GM12864 (cell line): ENCODE data around the gene EVPL.
A peak's percentile ranks its signal among the peaks of the same experiment; 100 is the strongest.
"Not testable (repeated sequence)": the region's sequence is repeated elsewhere in the genome, so short reads cannot be mapped to it uniquely, and the experiment has no call there.

Source experiments
- DNase-seq: peaks from one replicate; pipeline ENCODE4 v3.0.0-alpha.2; 2011; ENCODE audit warnings: low read depth
- H3K4me3 ChIP-seq: 2 replicates; pipeline ENCODE4 v1.5.1; 2011; ENCODE audit warnings: mild to moderate bottlenecking, low read depth, low read length, control low read depth
- TF ChIP-seq, protein P1 (sequence below): IDR thresholded peaks from 2 replicates; pipeline ENCODE4 v1.5.1; 2011; ENCODE audit warnings: low read depth, mild to moderate bottlenecking, moderate library complexity, low read length, control low read depth, inconsistent platforms; ENCODE audit errors: missing control alignments

The EVPL gene

DNA sequence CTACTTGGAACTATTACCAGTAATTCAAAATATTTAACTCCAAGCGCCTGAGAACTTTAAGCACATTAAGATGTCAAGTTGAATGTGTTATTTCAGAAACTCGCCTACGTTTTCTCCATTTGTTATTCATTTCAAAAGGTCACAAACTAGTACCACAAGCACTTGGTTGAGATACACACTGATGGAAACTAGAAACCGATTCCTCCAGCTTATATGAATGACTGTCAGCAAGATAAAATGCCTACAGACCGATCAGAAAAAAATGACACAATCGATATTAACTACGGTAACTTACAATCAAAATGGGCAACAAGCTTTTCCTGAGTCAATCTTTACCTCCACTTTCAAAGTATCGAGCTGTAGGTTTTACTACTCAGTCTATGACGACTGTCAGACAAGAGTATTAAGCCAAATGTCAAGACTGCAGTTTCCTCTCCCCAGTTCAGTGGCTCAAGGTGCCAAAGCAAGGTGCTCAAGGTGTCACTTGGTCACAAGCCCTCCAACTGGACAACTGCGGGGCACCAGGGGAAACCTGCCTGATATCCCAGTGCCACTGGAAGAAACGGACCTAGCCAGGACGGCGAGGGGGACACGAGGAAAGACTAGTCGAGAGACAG, 44.5 kb upstream of the EVPL start:
- peak; percentile 50 for DNase-seq
- TF ChIP-seq, protein P1, sequence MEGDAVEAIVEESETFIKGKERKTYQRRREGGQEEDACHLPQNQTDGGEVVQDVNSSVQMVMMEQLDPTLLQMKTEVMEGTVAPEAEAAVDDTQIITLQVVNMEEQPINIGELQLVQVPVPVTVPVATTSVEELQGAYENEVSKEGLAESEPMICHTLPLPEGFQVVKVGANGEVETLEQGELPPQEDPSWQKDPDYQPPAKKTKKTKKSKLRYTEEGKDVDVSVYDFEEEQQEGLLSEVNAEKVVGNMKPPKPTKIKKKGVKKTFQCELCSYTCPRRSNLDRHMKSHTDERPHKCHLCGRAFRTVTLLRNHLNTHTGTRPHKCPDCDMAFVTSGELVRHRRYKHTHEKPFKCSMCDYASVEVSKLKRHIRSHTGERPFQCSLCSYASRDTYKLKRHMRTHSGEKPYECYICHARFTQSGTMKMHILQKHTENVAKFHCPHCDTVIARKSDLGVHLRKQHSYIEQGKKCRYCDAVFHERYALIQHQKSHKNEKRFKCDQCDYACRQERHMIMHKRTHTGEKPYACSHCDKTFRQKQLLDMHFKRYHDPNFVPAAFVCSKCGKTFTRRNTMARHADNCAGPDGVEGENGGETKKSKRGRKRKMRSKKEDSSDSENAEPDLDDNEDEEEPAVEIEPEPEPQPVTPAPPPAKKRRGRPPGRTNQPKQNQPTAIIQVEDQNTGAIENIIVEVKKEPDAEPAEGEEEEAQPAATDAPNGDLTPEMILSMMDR: no peak
- peak overlapping the region; percentile 58 for H3K4me3 ChIP-seq

DNA sequence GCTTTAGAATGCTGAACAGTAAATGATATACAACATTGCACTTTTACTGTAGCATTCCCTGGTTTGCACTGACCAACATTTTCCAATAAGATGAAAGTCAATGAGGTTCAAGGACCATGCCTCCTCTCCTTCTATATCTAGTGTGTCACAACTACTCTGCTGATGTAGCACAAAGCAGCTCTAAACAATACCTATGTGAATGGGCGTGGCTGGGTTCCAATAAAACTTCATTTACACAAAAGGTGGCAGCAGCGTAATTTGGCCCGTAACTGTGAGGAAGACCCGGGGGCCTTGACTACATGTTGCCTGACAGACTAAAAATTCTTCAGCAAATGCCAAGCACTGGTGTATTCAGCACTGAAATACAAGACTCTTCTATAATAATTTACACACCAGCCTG, 38.7 kb upstream of the EVPL start:
- no peak overlapping the region for H3K4me3 ChIP-seq
- DNase-seq: no peak
- TF ChIP-seq, protein P1: no peak

DNA sequence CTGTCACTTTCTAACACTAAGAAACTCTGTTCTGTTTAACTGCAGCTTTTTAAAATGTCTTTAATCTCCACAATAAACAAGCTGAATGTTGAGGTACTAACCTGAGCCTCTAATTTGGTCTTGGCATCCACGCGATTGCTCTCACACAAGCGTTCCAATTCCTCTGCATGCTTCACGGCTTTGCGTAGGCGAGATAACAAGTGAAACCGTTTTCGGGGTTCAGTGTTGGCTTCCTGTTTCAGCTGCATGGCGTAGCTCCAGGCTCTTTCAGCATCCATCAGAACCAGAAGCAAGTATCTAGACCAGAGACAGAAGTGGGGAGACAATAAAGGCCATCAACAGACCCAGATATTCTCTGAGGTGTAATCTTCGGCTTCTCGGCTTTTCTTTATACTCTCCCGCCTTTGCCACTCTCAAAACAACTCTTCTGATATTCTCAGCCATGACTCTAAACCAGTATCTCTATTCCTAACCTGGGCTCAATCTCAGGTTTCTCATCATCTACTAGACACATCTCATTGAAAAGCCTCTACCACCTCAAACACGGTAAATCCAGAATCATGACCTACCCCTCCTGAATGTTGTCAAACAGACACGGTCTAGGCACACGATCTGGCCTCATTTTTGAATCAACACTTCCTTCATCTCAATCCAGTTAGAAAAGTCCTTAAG, 36.9 kb upstream of the EVPL start:
- H3K4me3 ChIP-seq: no peak overlapping the region
- DNase-seq: peak; percentile 71
- TF ChIP-seq, protein P1: no peak

DNA sequence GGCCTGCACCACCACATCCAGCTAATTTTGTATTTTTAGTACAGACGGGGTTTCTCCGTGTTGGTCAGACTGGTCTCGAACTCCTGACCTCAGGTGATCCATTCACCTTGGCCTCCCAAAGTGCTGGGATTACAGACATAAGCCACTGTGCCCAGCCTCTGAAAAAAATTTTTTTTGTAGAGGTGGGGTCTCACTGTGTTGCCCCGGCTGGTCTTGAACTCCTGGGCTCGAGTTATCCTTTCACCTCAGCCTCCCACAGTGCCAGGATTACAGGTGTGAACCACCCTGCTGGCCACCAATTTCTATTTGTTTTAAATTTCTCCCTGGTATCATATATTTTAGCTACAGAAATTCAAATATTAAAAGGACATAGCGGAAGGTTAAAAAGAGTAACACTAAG, 31.2 kb upstream of the EVPL start:
- not testable (repeated sequence) for DNase-seq, H3K4me3 ChIP-seq

DNA sequence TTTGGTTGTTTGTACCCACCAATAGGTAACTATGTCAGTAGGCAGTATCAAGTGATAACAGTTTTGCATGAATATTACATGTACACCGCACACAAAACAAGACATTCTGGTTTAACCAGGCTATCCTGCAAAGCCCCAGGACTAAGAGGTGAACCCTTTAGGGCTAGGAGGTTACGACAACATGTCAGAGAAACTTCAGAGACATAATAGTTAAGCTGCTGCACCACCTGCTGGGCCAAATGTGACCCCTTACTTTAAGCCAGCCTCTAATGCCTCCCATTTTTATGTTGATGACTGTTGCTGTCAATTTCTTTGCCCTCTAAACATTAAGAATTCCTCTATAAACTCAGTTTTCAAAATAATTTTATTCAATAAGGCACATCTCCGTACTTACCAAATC, 29.8 kb upstream of the EVPL start:
- H3K4me3 ChIP-seq: no peak overlapping the region
- TF ChIP-seq, protein P1: no peak
- no peak for DNase-seq

DNA sequence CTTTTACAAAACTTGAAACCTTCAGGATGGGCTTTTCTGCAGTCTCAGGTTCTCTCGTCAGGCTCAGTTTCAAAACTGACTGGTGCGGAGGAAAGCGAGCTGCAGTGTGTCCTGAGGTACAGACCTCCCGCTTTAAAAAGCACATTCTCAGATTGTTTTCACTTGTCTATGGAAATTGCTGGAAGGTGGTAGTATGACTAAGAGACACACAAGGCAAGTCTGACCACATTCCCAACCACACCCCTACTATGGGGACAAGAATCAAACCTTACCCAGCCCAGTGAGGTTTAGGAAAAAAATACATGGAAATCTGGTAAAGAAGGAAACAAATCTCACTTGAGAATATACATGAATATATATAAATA, 27.0 kb upstream of the EVPL start:
- DNase-seq: no peak
- no peak overlapping the region for H3K4me3 ChIP-seq
- TF ChIP-seq, protein P1: no peak

DNA sequence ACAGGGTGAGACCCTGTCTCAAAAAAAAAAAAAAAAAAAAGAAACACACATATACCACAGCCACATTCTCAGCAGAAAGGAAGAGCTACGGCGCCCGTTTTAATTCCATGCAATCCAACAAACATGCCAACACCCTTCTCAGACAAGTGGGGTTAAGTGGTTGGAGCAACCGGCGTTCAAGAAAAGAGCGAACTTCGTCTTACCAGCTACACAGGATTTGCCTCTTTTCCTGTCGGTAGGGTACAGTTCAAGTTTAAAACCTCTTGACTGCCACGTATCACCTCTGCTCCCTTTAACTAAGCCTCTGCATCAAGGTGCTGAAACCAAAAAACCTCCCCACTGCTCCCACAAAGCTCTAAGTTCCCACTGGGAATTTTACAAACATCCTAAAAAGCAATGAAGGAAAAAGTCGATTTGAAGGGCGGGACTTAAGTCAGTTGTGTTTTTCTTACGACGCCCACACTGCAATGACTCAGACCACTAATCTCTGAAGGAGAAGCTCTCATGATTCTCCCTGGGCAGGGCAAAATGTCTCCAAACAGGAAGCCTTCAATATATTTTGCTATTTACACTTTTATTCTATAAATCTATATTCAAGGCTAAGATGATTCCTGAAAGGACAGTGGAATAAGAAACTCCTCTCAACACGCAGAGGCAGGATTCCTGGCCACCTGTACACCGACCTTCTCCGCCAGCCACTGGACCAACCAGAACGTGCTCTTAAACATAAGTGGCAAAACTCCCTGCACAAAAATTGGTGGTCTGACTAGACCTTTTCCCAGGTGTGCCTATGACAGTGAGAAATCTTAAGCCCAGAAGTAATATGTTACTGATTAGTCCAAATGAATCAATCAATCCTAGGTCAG, 26.4 kb upstream of the EVPL start:
- TF ChIP-seq, protein P1: no peak
- DNase-seq: no peak
- no peak overlapping the region for H3K4me3 ChIP-seq
